ENCODE results near the gene SRCIN1.
"Not testable (repeated sequence)": the region's sequence is repeated elsewhere in the genome, so short reads cannot be mapped to it uniquely, and the experiment has no call there.

The SRCIN1 gene, protein sequence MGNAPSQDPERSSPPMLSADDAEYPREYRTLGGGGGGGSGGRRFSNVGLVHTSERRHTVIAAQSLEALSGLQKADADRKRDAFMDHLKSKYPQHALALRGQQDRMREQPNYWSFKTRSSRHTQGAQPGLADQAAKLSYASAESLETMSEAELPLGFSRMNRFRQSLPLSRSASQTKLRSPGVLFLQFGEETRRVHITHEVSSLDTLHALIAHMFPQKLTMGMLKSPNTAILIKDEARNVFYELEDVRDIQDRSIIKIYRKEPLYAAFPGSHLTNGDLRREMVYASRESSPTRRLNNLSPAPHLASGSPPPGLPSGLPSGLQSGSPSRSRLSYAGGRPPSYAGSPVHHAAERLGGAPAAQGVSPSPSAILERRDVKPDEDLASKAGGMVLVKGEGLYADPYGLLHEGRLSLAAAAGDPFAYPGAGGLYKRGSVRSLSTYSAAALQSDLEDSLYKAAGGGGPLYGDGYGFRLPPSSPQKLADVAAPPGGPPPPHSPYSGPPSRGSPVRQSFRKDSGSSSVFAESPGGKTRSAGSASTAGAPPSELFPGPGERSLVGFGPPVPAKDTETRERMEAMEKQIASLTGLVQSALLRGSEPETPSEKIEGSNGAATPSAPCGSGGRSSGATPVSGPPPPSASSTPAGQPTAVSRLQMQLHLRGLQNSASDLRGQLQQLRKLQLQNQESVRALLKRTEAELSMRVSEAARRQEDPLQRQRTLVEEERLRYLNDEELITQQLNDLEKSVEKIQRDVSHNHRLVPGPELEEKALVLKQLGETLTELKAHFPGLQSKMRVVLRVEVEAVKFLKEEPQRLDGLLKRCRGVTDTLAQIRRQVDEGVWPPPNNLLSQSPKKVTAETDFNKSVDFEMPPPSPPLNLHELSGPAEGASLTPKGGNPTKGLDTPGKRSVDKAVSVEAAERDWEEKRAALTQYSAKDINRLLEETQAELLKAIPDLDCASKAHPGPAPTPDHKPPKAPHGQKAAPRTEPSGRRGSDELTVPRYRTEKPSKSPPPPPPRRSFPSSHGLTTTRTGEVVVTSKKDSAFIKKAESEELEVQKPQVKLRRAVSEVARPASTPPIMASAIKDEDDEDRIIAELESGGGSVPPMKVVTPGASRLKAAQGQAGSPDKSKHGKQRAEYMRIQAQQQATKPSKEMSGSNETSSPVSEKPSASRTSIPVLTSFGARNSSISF

DNA sequence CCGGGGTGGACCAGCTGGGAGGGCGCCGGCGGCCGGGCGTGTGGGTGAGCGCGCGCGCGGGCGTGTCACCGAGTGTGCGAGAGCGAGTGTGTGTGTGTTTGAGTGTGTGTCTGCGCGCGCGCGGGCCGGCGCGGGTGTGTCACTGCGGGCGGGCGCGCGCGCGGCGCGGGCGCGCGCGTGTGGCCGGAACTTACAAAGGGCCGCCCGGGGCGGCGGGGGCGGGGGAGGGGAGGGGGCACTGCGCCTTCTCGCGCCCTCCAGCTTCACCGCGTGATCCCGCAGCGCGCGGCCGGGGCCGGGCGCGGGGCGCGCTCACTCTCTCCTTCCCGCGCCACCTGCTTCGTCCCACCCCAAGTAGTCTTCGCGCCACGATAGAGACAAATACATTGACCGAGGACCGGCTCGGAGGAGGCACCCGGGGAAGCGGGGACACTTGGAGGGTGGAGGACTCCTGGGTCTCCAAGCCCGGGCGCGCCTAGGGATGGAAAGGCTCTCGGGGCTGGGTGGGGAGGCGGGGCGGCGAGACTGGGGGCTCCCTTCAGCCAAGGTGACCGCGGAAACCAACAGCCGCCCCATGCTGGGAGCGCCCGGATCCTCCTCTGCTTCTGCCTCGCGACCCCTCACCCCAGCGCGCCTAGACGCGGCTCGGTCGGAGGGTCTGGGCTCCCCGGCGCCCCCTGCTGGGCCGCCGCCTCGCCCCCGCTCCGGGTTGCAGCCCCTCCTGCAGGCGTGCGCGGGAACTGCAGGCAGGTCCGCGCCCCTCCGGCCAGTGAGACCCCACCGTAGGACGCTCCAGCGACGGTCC, at the start of gene SRCIN1:
TSS of gene SRCIN1 (minus strand) at position 112 of the 805 bp plus-strand sequence. CDS start 247 bp downstream, outside the sequence.
- DNase-seq (ENCODE audit: low read depth, low spot score): no peak

DNA sequence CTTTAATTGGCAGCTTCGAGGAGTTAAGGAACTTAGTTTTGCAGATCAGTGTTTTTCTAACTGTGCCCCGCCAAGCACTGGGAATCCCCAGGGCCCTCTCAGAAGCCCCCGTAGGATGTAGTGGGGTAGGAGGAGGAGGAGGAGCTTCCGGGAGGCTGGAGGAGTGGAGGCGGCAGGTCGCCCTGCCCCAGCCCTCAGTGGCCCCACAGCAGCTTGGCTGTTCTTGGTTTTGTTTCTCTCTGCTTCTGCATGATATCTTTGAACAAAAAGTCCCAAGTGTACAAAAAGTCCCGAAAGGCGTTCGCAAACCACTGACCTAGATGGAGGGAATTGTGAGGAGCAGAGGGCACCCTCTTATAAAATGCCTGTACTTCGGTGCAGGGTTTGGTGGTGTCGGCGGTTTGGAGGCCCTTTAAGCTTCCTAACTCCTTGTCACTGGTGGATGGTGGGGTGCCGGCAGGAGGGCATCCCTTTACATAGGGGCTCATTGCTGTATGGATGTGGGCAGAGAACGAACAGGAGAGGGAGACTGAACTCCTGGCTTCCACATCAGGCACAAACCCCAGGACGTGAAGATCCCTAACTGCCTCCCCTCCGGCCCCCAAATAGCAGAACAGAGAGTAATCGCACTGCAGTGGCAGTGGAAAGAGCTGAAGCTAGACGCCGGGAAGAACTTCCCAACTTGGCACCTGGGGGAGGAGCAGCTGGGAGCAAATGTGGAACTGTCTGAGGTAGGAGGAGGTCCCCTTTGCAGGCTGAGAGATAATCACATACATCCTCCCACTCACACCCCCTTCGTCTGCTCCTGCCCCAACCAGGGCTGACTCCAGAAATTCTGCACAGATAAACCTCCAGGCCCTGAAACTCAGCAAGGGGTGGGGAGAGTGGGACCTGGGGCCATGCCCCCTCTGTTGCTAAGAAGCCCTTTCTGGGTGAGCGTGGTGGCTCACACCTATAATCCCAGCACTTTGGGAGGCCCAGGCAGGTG, 49.0 kb upstream of the SRCIN1 start:
- DNase-seq (ENCODE audit: low read depth, low spot score): no peak

DNA sequence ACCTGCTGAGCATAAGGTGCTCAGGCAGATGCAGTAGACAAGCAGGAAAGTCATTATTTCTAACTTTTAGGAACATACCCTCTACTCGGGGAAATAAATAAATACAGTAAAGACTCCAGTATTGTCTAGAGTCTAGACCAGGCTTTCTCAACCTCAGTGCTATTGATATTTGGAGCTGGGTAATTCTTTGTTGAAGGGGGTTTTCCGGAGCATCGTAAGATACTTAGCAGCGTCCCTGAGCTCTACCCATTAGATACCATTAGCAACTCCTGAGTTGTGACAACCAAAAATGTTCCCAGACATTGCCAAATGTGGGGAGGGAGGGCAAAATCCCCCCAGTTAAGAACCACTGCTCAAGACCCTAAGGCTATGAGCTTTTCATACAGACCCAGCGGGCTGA, 47.9 kb upstream of the SRCIN1 start:
- no peak for DNase-seq (ENCODE audit: low read depth, low spot score)

DNA sequence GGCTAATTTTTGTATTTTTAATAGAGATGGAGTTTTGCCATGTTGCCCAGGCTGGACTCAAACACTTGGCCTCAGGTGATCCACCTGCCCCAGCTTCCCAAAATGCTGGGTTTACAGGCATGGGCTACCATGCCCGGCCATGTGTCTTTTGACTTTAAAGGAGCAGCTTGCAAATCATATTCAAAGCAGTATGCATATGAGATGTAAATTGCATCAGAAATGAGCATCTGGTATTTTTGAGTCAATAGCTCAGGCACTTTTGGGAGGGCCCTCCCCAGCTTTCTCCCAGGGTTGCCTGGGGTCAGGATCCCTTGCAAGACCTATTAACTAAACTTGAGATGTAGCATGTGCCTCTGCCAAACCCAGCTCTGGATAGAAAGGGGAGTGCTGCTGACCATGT, 47.5 kb upstream of the SRCIN1 start:
- DNase-seq (ENCODE audit: low read depth, low spot score): no peak

DNA sequence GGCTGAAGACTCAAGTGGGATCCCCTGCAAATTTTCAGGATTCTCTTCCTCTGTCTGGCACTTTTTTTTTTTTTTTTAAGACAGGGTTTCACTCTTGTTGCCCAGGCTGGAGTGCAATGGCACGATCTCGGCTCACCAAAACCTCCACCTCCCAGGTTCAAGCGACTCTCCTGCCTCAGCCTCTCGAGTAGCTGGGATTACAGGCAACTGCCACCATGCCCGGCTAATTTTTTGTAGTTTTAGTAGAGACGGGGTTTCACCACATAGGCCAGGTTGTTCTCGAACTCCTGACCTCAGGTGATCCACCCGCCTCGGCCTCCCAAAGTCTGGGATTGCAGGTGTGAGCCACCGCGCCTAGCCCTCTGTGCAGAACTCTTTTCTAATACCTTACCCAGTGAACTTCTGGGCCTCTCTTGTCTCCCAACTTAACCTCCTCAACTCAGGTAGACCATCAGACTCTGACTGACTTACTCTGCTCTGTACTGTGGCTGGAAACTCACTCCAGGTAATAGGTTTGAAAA, 45.0 kb upstream of the SRCIN1 start:
- DNase-seq (ENCODE audit: low read depth, low spot score): not testable (repeated sequence)

DNA sequence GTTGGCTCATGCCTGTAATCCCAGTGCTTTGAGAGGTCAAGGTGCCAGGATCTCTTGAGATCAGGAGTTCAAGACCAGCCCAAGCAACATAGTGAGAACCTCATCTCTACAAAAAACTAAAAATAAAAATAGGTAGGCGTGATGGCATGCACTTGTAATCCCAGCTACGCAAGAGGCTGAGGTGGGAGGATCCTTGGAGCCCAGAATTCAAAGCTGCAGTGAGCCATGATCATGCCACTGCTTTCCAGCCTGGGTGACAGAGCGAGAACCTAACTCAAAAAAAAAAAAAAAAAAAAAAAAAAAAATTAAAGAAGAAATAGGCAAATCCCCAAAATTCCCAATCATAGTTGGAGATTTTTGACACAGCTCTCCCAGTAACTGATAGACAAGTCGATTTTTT, 32.2 kb upstream of the SRCIN1 start:
- DNase-seq (ENCODE audit: low read depth, low spot score): no peak

DNA sequence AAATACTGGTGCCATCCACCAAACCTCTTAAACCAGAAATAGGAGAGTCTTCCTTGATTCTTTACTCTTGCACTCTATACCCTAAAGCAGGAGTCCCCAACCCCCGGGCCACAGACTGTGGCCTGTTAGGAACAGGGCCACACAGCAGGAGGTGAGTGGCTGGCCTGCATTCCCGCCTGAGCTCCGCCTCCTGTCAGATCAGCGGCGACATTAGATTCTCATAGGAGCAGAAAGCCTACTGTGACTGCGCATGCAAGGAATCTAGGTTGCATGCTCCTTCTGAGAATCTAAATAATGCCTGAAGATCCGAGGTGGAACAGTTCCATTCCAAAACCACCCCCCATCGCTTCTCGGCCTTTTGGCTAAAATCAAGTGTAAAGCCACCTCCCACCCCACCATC, 30.3 kb upstream of the SRCIN1 start:
- DNase-seq (ENCODE audit: low read depth, low spot score): no peak

DNA sequence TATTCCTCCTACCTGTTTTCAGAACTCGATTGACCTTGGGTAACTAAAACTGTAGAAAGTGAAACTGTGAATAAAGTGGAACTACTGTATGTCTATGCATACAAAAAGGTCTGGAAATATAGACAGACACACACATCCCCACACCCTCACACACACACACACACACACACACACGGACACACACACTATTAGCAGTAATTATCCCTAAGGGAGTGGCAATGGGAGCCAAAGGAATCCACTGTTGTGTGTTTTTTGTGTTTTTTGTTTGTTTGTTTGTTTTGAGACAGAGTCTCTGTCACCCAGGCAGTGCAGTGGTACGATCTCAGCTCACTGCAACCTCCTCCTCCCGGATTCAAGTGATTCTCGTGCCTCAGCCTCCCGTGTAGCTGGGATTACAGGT, 26.6 kb upstream of the SRCIN1 start:
- no peak for DNase-seq (ENCODE audit: low read depth, low spot score)

DNA sequence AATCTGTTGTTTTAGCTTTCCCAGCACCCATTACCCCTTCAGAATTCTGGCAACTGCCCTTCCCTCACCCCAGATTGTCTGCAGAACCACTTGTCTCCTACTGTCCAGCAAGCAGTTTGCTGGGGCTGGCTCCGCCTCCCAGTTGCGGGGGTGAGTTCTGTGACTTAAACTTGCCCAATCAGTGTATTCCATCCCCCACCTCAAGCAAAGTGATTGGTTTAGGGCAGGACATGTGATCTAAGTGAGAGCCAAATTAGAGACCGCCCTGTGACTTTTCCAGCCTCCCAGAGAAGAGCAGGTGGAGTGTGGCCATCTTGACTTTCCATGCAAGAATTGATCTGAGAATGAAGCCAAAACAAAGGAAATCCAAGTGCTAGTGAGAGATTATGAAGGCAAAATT, 22.7 kb upstream of the SRCIN1 start:
- DNase-seq (ENCODE audit: low read depth, low spot score): no peak

DNA sequence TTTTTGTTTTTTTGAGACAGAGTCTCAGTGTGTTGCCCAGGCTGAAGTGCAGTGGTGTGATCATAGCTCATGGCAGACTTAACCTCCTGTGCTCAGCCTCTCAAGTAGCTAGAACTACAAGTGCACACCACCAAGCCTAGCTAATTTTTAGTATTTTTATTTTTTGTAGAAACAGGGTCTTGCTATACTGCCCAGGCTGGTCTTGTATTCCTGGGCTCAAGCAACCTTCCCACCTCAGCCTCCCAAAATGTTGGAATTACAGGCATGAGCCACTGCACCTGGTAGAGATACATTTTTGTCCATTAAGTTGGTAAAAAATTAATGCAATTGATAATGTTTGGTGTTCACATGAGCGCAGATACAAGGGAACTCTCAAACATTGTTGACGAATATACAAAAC, 22.2 kb upstream of the SRCIN1 start:
- no peak for DNase-seq (ENCODE audit: low read depth, low spot score)

DNA sequence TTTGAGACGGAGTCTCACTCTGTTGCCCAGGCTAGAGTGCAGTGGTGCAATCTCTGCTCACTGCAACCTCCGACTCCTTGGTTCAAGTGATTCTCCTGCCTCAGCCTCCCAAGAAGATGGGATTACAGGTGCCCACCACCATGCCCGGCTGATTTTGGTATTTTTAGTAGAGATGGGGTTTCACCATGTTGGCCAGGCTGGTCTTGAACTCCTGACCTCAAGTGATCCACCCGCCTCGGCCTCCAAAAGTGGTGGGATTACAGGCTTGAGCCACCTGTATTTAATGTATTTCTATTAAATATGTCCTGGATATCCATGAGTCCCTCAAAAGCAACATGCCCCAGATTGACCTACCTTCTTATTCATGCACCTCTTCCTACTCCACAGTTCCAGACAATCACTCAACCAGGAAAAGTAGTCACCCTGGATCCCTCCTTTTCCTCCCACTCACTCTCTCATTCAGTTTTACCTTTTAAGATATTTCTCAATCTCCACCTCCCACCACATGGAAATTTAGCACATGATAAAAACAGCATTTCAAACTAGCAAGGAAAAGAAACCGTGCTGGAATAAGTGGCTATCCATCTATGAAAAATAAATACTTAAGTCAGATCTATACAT, 21.0 kb upstream of the SRCIN1 start:
- not testable (repeated sequence) for DNase-seq (ENCODE audit: low read depth, low spot score)

DNA sequence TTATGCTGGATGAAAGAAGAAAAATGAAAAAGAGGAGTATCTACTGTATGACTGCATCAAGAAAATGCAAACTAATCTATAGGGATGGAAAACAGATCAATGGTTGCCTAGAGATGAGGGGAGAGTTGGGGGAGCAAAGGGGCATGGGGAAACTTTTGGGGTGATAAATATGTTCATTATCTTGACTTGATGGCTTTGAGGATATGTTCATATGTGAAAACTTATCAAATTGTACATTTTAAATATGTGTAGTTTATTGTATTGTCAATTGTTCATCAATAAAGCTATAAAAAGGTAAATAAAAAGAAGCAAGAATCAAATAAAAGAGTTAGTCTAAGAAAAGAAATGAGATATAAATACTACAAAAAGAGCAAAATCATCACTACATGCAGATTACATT, 19.7 kb upstream of the SRCIN1 start:
- no peak for DNase-seq (ENCODE audit: low read depth, low spot score)

DNA sequence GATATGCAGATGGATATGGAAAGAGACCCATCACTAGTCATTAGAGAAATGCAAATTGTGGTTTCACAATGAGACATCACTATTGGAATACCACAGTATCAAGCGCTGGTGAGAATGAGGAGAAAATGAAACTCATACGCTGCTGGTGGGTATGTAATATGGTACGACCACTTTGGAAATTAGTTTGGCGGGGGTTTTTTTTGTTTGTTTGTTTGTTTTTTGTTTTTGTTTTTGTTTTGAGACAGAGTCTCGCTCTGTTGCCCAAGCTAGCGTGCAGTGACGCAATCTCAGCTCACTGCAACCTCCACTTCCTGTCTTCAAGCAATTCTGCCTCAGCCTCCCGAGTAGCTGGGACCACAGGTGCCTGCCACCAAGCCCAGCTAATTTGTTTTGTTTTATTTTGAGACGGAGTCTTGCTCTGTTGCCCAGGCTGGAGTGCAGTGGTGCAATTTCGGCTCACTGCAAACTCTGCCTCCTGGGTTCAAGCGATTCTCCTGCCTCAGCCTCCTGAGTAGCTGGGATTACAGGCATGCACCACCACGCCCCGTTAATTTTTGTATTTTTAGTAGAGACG, 19.1 kb upstream of the SRCIN1 start:
- not testable (repeated sequence) for DNase-seq (ENCODE audit: low read depth, low spot score)

DNA sequence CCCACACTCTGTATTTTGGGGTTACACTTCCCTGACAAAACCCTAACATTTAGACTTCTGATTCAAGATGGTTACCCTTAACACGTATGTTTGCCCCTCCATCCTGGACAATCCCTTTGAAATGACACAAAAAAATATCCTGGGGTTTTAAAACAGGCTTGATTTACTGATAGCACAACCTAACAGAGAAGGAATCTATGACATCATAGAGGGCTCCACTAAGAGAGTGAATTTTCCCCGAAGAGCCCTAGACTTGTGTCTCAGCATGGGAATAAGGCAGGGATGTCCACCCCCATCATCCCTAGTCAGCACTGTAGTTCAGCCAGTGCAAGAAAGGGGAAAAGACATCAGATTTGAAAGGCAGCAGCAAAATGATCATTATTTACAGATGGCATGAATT, 15.8 kb upstream of the SRCIN1 start:
- DNase-seq (ENCODE audit: low read depth, low spot score): no peak

DNA sequence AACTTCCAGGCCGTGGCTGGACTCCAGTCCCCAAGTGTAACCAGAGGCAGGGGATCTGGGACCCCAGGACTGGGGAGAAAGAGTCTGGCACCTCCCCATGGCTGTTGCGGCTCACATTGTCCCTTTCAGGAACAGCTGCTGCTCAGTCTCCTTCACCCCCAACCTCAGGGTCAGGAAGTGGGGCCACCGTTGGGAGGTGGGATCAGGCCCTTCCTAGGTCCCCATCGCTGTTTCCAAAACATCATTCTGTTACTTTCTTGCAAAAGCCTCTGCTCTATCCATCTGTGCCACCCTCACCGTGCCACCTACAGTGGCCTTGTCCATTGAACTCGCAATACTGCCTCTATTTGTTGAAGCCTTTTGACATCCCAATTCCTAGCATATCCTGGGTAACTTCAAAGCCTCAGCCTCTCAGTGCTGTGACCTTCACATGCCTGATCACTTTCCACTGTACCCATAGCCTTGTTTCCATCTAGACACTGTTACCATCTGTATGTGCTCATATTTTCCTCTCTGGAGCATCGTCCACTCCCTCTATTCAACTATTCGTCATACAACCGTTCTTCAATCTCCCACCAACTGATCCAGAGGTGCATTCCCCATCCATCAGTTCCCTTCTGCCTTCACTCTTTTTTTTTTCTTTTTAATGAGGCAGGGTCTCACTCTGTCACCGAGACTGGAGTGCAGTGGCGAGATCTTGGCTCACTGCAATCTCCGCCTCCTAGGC, 15.0 kb upstream of the SRCIN1 start:
- DNase-seq (ENCODE audit: low read depth, low spot score): no peak

DNA sequence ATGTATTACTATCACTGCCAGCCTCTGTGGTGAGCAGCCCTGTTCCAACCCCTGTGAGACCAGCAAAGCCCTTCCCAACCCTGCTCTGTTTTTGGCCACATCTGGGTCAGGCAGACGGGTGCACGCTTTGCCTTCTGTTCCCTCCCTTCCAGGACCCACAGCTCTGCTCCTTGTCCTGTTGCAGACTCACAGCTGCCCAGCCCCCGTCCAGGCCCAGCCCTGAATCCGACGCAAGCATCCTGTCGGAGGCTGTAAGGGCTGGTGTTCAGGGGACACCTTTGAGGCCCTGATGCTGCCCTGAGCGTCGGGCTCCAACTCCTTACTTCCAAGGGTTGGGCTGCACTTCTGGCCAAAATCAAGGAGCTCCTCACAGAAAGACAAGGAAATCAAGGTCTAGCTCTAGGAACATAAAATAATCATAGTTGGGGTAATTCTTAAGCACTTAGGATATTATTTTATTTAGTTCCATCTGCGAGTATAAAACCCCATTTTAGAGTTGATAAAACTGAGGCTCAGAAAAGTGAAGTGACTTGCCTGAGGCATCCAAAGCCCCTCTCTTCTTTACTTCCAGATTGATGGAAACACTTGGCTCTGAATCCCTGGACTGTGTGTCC, 14.3 kb upstream of the SRCIN1 start:
- no peak for DNase-seq (ENCODE audit: low read depth, low spot score)

DNA sequence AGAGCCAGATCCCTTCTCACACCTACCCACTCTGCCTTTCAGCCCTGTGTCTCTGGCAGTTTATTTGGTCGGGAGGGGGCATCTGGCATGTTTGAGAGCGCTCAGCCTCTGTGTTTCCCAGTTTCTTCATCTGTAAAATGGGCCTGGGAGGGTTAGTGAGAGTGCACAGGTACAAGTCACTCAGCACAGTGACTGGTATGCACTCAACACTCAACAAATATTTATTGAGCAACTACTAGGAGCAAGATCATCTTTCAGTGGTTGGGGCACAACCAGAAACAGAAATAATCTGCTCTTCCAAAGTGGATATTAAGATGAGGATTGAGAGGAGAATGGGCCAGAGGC, 13.7 kb upstream of the SRCIN1 start:
- DNase-seq (ENCODE audit: low read depth, low spot score): no peak
